ENCODE data around the gene RPS21. TPM values are rescaled to one million over a fixed set of nuclear protein-coding genes. Genes with fewer than 3 reads are reported as not detected.

The RPS21 gene
- total and polyA plus RNA-seq, 2 experiments from 2014 or later = 639 to 1,039 TPM

- H3K9me2 ChIP-seq (ENCODE audit: insufficient read depth) = no peaks in the 10 kb centered on the region
- peaks cover 46% of the 10 kb centered on the region for H3K79me2 ChIP-seq (ENCODE audit: insufficient read depth)
- H3K27me3 ChIP-seq (replicated peaks; ENCODE audit: insufficient read depth) = no peaks in the 10 kb centered on the region
- peaks cover 15% of the 10 kb centered on the region for H3K4me1 ChIP-seq (ENCODE audit: insufficient read depth)
- TF ChIP-seq EZH2phosphoT487 (IDR thresholded peaks at IDR 0.05; ENCODE audit: insufficient read depth, low read depth) (no peak), EZH2 (IDR thresholded peaks at IDR 0.05; ENCODE audit: insufficient read depth, poor library complexity, severe bottlenecking) (no peak)
- WGBS, 2 experiments (ENCODE audit: low coverage in 1 of 2, low lambda C conversion rate in 2 of 2, missing lambda C conversion rate in 2 of 2) = 72 to 78% methylated on average over 5 of the region's 5 CpGs
- H3K36me3 ChIP-seq (ENCODE audit: low read depth) = peaks cover 9% of the 10 kb centered on the region; the same call in 1 of the 2 replicates
- no peak for DNase-seq
- H3K27ac ChIP-seq = no peak overlapping the region
- H3F3A ChIP-seq (ENCODE audit: insufficient read depth) = peaks cover 16% of the 10 kb centered on the region; the same call in 1 of the 2 replicates
- in situ Hi-C loops (cut with MboI) = loop anchor here (25.0 kb wide), 1 partner anchor 377 kb away; no protein-coding TSS in a partner anchor
- H3K9me3 ChIP-seq (ENCODE audit: low read depth) = no peaks in the 10 kb centered on the region
- H3K9ac ChIP-seq = no peak overlapping the region
- no peak overlapping the region for H2AFZ ChIP-seq
- no peaks in the 10 kb centered on the region for H4K20me1 ChIP-seq (ENCODE audit: insufficient read depth)
- no peak overlapping the region for H3K4me3 ChIP-seq
- H3K4me2 ChIP-seq (ENCODE audit: unreplicated experiment) = no peak overlapping the region
Measured at GRCh38 chr20:62389601-62390087, 2.7 kb downstream of the RPS21 start.

GRCh38 chr20:62390317-62391164, 3.6 kb downstream of the RPS21 start:
- in situ Hi-C loops (cut with MboI) = loop anchor here (25.0 kb wide), 1 partner anchor 378 kb away; no protein-coding TSS in a partner anchor
- TF ChIP-seq EZH2phosphoT487 (IDR thresholded peaks at IDR 0.05; ENCODE audit: insufficient read depth, low read depth) = no peak
- TF ChIP-seq EZH2 (IDR thresholded peaks at IDR 0.05; ENCODE audit: insufficient read depth, poor library complexity, severe bottlenecking) = no peak
- Histone ChIP-seq H3K4me3 (no peak overlapping the region), H3F3A (ENCODE audit: insufficient read depth) (peaks cover 16% of the 10 kb centered on the region; the same call in 1 of the 2 replicates), H3K4me1 (ENCODE audit: insufficient read depth) (peaks cover 9% of the 10 kb centered on the region), H3K4me2 (ENCODE audit: unreplicated experiment) (no peak overlapping the region), H3K9ac (no peak overlapping the region), H3K27ac (no peak overlapping the region), H2AFZ (no peak overlapping the region), H3K9me2 (ENCODE audit: insufficient read depth) (no peaks in the 10 kb centered on the region), H4K20me1 (ENCODE audit: insufficient read depth) (no peaks in the 10 kb centered on the region), H3K27me3 (replicated peaks; ENCODE audit: insufficient read depth) (no peaks in the 10 kb centered on the region), H3K36me3 (ENCODE audit: low read depth) (peaks cover 9% of the 10 kb centered on the region; the same call in 1 of the 2 replicates), H3K79me2 (ENCODE audit: insufficient read depth) (peaks cover 37% of the 10 kb centered on the region), H3K9me3 (ENCODE audit: low read depth) (no peaks in the 10 kb centered on the region)
- DNase-seq = no peak
- WGBS, 2 experiments (ENCODE audit: low coverage in 1 of 2, low lambda C conversion rate in 2 of 2, missing lambda C conversion rate in 2 of 2) = 82% methylated on average over 28 to 29 of the region's 29 CpGs

GRCh38 chr20:62391165-62392076, 4.5 kb downstream of the RPS21 start:
- no peaks in the 10 kb centered on the region for H3K9me3 ChIP-seq (ENCODE audit: low read depth)
- H3K36me3 ChIP-seq (ENCODE audit: low read depth) = peaks cover 9% of the 10 kb centered on the region; the same call in 1 of the 2 replicates
- DNase-seq = no peak
- peaks cover 28% of the 10 kb centered on the region for H3K79me2 ChIP-seq (ENCODE audit: insufficient read depth)
- no peak overlapping the region for H3K27ac ChIP-seq
- no peaks in the 10 kb centered on the region for H4K20me1 ChIP-seq (ENCODE audit: insufficient read depth)
- no peak overlapping the region for H2AFZ ChIP-seq
- H3K27me3 ChIP-seq (replicated peaks; ENCODE audit: insufficient read depth) = no peaks in the 10 kb centered on the region
- in situ Hi-C loops (cut with MboI) = loop anchor here (25.0 kb wide), 1 partner anchor 379 kb away; no protein-coding TSS in a partner anchor
- no peaks in the 10 kb centered on the region for H3K9me2 ChIP-seq (ENCODE audit: insufficient read depth)
- no peak overlapping the region for H3K4me2 ChIP-seq (ENCODE audit: unreplicated experiment)
- H3K4me3 ChIP-seq = no peak overlapping the region
- H3K9ac ChIP-seq = no peak overlapping the region
- TF ChIP-seq EZH2phosphoT487 (IDR thresholded peaks at IDR 0.05; ENCODE audit: insufficient read depth, low read depth) (no peak), EZH2 (IDR thresholded peaks at IDR 0.05; ENCODE audit: insufficient read depth, poor library complexity, severe bottlenecking) (no peak)
- H3F3A ChIP-seq (ENCODE audit: insufficient read depth) = peaks cover 16% of the 10 kb centered on the region; the same call in 1 of the 2 replicates
- WGBS, 2 experiments (ENCODE audit: low coverage in 1 of 2, low lambda C conversion rate in 2 of 2, missing lambda C conversion rate in 2 of 2) = 88 to 89% methylated on average over 43 of the region's 44 CpGs
- peaks cover 8% of the 10 kb centered on the region; the same call in 1 of the 2 replicates for H3K4me1 ChIP-seq (ENCODE audit: insufficient read depth)

GRCh38 chr20:62392077-62392418, 5.1 kb downstream of the RPS21 start:
- H3K4me2 ChIP-seq (ENCODE audit: unreplicated experiment) = no peak overlapping the region
- H3F3A ChIP-seq (ENCODE audit: insufficient read depth) = peaks cover 16% of the 10 kb centered on the region; the same call in 1 of the 2 replicates
- 90 to 100% methylated on average over 3 to 10 of the region's 10 CpGs for WGBS, 2 experiments (ENCODE audit: low coverage in 1 of 2, low lambda C conversion rate in 2 of 2, missing lambda C conversion rate in 2 of 2)
- H3K36me3 ChIP-seq (ENCODE audit: low read depth) = peaks cover 9% of the 10 kb centered on the region; the same call in 1 of the 2 replicates
- no peaks in the 10 kb centered on the region for H3K9me2 ChIP-seq (ENCODE audit: insufficient read depth)
- H3K9ac ChIP-seq = no peak overlapping the region
- in situ Hi-C loops (cut with MboI) = loop anchor here (25.0 kb wide), 1 partner anchor 380 kb away; no protein-coding TSS in a partner anchor
- no peak overlapping the region for H2AFZ ChIP-seq
- H3K27me3 ChIP-seq (replicated peaks; ENCODE audit: insufficient read depth) = no peaks in the 10 kb centered on the region
- H3K4me3 ChIP-seq = no peak overlapping the region
- H3K27ac ChIP-seq = no peak overlapping the region
- no peaks in the 10 kb centered on the region for H4K20me1 ChIP-seq (ENCODE audit: insufficient read depth)
- H3K9me3 ChIP-seq (ENCODE audit: low read depth) = no peaks in the 10 kb centered on the region
- peaks cover 8% of the 10 kb centered on the region; the same call in 1 of the 2 replicates for H3K4me1 ChIP-seq (ENCODE audit: insufficient read depth)
- no peak for DNase-seq
- H3K79me2 ChIP-seq (ENCODE audit: insufficient read depth) = peaks cover 22% of the 10 kb centered on the region
- TF ChIP-seq EZH2phosphoT487 (IDR thresholded peaks at IDR 0.05; ENCODE audit: insufficient read depth, low read depth) = no peak

Data from GM23248 (cell line).